GM18520 (cell line): Measurements from ENCODE around the gene SLC39A11.
"Not testable (repeated sequence)": the region's sequence is repeated elsewhere in the genome, so short reads cannot be mapped to it uniquely, and the experiment has no call there.

Source experiments
- ATAC-seq: cut with Tn5 transposase; IDR thresholded peaks from one replicate; pipeline ENCODE4 v1.9.1; 2021; ENCODE audit not compliant: unreplicated experiment

Gene SLC39A11

DNA sequence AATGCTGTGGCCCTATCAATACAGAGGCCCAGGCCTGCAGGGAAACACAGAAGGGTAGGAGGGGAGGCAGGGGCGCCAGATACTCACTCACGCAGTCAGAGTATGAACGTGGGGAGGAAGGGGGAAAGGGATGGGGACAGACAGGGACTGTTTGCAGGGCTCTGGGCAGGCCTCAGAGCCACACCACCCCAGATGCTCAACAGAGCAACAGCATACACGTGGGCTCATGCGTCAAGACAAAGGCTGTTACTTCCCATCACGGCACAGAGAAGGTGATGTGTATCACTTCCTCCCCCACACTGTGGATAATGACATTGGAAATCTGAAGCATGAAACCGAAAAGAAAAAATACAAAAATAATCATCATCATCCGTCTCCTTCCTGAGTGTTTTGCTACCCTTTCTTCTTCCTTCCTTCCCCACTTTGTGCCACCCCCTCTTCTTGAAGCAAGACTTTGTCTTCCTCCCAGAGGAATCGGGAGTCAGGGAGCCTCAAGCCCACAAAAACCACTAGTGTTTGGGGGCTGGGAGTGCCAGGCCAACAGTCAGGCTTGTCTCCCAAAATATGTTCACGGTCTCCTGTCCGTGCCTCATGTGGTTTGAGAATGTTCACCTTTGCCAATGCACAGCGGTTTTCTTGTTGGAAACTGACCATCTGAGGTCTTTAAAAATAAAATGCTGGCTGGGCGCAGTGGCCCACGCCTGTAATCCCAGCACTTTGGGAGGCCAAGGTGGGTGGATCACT, 20.1 kb downstream of the SLC39A11 start:
- no peak for ATAC-seq

- ATAC-seq, result no peak
These were observed 21.2 kb downstream of the SLC39A11 start for GRCh38 chr17:73071066-73071999.

DNA sequence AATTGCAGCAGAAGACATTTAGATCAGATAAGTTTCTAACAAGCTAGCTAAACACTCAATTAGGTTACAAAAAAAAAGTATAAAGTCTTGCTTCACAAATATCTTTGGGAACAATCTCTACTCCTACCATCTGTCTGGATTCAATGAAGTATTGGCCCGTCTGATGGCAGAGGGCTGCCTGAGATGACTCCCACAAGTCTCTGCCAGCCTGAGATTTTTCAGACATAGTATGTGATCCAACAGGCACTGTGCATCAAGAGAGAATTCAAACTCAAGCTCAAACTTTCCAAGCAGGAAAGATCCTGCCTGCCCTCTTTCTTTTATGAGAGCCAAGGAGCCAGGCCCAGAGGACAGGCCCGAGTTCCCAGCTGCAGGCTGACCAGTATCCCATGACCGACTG, 22.6 kb downstream of the SLC39A11 start:
- ATAC-seq, result no peak

DNA sequence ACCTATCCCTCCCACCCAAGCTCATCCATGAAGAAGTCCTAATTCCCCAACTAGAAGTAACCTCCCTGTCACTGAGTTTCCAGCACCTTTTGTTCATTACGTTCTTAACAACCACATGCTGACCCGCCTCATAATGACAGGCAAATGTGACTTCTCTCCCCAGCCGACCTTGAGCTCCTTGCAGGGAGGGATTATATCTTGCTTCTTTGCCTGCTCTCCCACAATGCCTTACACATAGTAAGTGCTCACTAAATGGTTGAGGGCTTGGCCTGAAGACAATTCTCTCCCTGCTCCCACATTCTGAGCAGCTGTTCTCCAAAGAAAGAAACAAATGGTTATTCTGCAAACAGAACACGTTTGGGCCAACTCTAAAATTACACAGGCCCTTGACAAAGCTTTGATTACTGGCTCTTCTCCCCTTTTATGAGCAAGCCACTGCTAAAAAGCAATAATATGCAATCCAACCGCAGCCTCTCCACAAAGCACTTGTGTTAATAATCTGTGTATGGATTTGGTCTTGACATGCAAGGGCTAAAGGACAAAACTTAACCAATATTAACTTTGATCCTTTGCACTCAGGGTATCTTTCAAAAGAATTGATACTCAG, 23.2 kb downstream of the SLC39A11 start:
- ATAC-seq, result no peak

DNA sequence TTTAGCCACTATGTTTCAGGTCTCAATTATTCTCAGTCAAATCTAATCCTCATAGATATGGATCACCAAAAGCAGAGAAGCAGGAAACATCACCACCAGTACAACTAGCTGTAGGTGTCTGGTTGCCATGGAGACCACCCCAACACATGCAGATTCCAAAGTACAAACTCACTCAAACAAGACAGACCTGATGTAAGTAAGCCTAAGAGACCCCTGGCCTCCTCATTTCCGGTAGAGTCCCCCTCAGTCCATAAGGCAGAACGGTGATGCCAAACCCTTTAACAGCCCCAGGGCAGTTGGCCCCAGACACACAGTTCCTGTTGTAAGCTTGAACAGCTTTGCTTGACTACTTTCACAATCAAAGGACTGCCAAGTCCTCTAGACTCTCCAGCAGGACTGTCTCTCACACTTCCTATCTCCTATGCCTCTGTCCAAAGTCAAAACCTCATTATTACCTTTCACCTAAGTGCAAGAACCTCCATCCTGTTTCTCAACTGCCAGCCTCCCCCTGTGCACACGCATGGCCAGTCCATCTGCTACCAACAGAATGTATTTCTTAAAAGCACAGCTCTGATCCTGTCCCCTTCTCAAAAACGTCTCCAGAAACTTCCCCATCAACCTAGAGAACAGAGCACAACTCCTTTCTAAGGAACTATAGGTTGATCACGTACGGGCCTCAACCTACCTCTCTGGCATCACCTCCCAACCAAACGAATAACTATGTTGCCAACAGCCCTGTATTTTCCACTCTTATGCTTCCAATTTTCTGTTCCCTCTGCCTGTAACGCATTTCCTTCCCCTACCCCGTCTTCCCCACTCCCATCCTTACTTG, 23.9 kb downstream of the SLC39A11 start:
- no peak for ATAC-seq

GRCh38 chr17:73067699-73068098, 24.8 kb downstream of the SLC39A11 start:
- not testable (repeated sequence) for ATAC-seq

DNA sequence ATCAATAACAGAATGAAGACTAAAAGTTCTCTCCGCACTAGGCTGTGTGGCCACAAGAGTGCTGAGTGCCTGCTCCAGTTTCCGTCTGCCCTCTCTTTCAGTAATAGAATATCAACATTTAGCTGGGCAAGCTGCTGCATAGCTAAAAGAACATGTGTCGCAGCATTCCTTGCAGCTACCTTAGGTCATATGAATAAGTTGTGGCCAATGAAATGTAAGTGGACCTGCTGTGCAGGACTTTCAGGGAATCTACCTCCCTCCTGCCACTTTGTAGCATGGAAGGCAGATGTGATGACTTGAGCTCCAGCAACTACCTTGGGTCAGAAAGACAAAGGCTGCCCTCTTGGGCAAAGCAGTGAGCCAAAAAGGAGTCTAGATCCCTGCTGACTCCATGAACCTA, 25.4 kb downstream of the SLC39A11 start:
- no peak for ATAC-seq

- no peak for ATAC-seq
These were observed 26.2 kb downstream of the SLC39A11 start for GRCh38 chr17:73066148-73066884.

DNA sequence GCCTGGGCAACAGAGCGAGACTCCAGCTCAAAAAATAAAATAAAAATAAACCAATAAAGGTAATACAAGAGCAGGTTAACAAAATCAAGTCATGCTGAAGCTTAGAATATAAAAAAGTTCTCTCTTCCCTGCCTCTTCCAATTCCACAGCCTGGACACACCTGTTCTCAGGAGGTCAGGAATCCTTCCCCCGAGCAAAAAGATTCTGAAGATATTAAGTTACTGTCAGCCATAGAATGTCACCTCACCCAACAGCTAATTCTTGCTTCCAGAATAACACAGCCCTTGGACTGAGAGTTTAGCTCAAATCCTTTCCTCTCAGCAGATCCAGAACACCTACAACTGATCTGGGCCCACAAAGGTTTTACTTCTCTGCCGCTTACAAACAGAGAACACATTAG, 27.1 kb downstream of the SLC39A11 start:
- ATAC-seq, result no peak

- no peak for ATAC-seq
These were observed 28.2 kb downstream of the SLC39A11 start for GRCh38 chr17:73064084-73064938.

- ATAC-seq, result no peak
These were observed 29.8 kb downstream of the SLC39A11 start for GRCh38 chr17:73062726-73063125.

DNA sequence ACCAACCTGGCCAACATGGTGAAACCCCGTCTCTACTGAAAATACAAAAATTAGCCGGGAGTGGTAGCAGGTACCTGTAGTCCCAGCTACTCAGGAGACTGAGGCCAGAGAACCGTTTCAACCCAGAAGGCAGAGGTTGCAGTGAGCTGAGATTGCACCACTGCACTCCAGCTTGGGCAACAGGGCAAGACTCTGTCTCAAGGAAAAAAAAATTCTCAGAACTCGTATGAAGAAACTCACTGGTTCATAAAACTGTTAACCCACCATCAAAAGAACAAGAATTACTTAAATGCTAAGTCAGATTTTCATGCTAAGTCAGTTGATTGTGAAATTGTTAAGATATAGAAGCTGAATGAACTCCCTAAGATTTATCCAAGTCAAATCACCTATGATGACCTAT, 31.3 kb downstream of the SLC39A11 start:
- ATAC-seq, result no peak

DNA sequence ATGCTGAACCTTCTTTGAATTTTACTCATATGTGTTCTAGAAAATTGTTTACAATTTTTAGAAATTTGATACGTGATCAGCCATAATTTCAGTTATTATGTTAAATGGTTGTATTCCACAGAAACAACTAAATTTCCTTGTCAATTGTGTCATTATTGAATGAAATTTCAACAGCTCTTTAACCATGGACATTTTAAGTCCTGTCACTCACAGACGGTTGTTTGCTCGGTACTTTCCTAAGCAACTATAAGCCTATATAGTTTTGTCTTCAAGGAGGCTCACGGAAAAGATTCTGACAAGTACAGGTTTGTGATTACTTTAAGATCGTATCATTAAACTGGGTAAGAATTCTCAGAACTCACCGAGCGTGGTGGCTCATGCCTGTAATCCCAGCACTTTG, 31.8 kb downstream of the SLC39A11 start:
- ATAC-seq, result no peak

- ATAC-seq, result not testable (repeated sequence)
These were observed 32.8 kb downstream of the SLC39A11 start for GRCh38 chr17:73059713-73060112.

- no peak for ATAC-seq
These were observed 34.5 kb downstream of the SLC39A11 start for GRCh38 chr17:73058022-73058421.

DNA sequence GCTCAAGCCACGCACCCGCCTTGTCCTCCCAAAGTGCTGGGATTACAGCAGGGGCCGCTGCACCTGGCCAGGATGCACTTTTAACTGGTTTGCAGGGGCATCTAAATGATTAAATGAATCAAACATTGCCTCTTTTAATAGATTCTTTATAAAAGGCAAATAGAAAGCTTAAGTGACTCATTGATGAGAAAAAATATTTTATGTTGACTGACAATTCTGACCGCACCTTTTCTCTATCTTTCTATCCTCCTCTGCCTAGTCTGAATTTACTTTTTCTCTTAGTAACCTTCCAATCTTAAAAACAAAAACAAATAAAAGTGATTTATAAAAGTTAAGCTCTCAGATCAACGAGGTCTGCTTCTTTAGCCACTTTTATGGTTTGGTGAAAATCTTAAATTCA, 35.3 kb downstream of the SLC39A11 start:
- ATAC-seq, result no peak

GRCh38 chr17:73052923-73053322, 39.6 kb downstream of the SLC39A11 start:
- no peak for ATAC-seq

- ATAC-seq, result no peak
These were observed 41.7 kb downstream of the SLC39A11 start for GRCh38 chr17:73050797-73051196.

GRCh38 chr17:73048170-73048569, 44.3 kb downstream of the SLC39A11 start:
- ATAC-seq, result no peak
